Progenitor cell of endocrine pancreas (in vitro differentiated cells): ENCODE data around the gene CIITA. TPM values are rescaled to one million over a fixed set of nuclear protein-coding genes. Genes with fewer than 3 reads are reported as not detected.

Experiments used
- DNase-seq: peaks from one replicate; pipeline ENCODE4 v3.0.0; 2021; ENCODE audit warnings: low spot score; ENCODE audit not compliant: unreplicated experiment
- H3K27ac Mint-ChIP-seq: 2 replicates; pipeline ENCODE4 v1.8.0; 2021; ENCODE audit warnings: mild to moderate bottlenecking, moderate library complexity, mixed read lengths
- H3K27me3 Mint-ChIP-seq: 2 replicates; pipeline ENCODE4 v1.8.0; 2021; ENCODE audit warnings: mixed read lengths
- H3K36me3 Mint-ChIP-seq: 2 replicates; pipeline ENCODE4 v1.8.0; 2022; ENCODE audit warnings: mixed read lengths; ENCODE audit not compliant: insufficient read depth
- H3K4me1 Mint-ChIP-seq: 2 replicates; pipeline ENCODE4 v1.8.0; 2021; ENCODE audit warnings: low read depth, mixed read lengths
- H3K4me3 Mint-ChIP-seq: 2 replicates; pipeline ENCODE4 v1.8.0; 2021; ENCODE audit warnings: low read depth, mild to moderate bottlenecking, moderate library complexity, mixed read lengths
- H3K9me3 Mint-ChIP-seq: 2 replicates; pipeline ENCODE4 v1.8.0; 2021; ENCODE audit warnings: low read depth, mixed read lengths
- CTCF ChIP-seq: fragments of 200-600 bp; sonication (generic); IDR thresholded peaks from one replicate; pipeline ENCODE4 v1.5.0; 2021; ENCODE audit warnings: antibody characterized with exemption, mild to moderate bottlenecking; ENCODE audit not compliant: unreplicated experiment
- total RNA-seq: library from RNA; stranded (reverse); gene quantifications from 2 replicates; pipeline ENCODE4 v1.2.1, GENCODE V29; 2021

The CIITA gene
- total RNA-seq, 1 donor from 2014 or later, result not detected

GRCh38 chr16:10957771-10958482 is 80.9 kb downstream of the CIITA start:
- no peak for TF ChIP-seq CTCF
- peaks cover 4% of the 10 kb centered on the region for H3K4me1 Mint-ChIP-seq
- no peak overlapping the region for H3K27ac Mint-ChIP-seq
- no peaks in the 10 kb centered on the region for H3K9me3 Mint-ChIP-seq
- no peak for DNase-seq
- H3K36me3 Mint-ChIP-seq, result no peaks in the 10 kb centered on the region
- H3K27me3 Mint-ChIP-seq, result no peaks in the 10 kb centered on the region
- no peak overlapping the region for H3K4me3 Mint-ChIP-seq

GRCh38 chr16:10959161-10959560 is 82.2 kb downstream of the CIITA start:
- no peak for DNase-seq
- Mint-ChIP-seq H3K36me3 (no peaks in the 10 kb centered on the region), H3K4me1 (peaks cover 6% of the 10 kb centered on the region), H3K9me3 (no peaks in the 10 kb centered on the region), H3K27me3 (no peaks in the 10 kb centered on the region), H3K27ac (no peak overlapping the region), H3K4me3 (no peak overlapping the region)
- no peak for TF ChIP-seq CTCF

- Mint-ChIP-seq H3K4me3 (no peak overlapping the region), H3K4me1 (peaks cover 3% of the 10 kb centered on the region), H3K27me3 (no peaks in the 10 kb centered on the region), H3K9me3 (no peaks in the 10 kb centered on the region), H3K36me3 (no peaks in the 10 kb centered on the region), H3K27ac (peak overlapping the region; percentile 9)
- DNase-seq, result no peak
- no peak for TF ChIP-seq CTCF
Observed at GRCh38 chr16:10961231-10961630, 84.2 kb downstream of the CIITA start.

GRCh38 chr16:10964039-10964890 is 87.3 kb downstream of the CIITA start:
- DNase-seq, result peak; percentile 81
- Mint-ChIP-seq H3K4me3 (no peak overlapping the region), H3K9me3 (no peaks in the 10 kb centered on the region), H3K36me3 (no peaks in the 10 kb centered on the region), H3K4me1 (peaks cover 3% of the 10 kb centered on the region), H3K27ac (no peak overlapping the region), H3K27me3 (no peaks in the 10 kb centered on the region)
- peak; percentile 98 for TF ChIP-seq CTCF

- no peaks in the 10 kb centered on the region for H3K36me3 Mint-ChIP-seq
- H3K27me3 Mint-ChIP-seq, result no peaks in the 10 kb centered on the region
- no peaks in the 10 kb centered on the region for H3K9me3 Mint-ChIP-seq
- peaks cover 3% of the 10 kb centered on the region for H3K4me1 Mint-ChIP-seq
- DNase-seq, result no peak
- TF ChIP-seq CTCF, result no peak
- H3K4me3 Mint-ChIP-seq, result no peak overlapping the region
- H3K27ac Mint-ChIP-seq, result no peak overlapping the region
Observed at GRCh38 chr16:10964891-10965326, 87.9 kb downstream of the CIITA start.
